ENCODE results near the gene KIF3A. TPM values are rescaled to one million over a fixed set of nuclear protein-coding genes. Genes with fewer than 3 reads are reported as not detected.

Gene KIF3A
- total and polyA plus RNA-seq, 12 donors: 4.1 to 42.0 (median 10.6) TPM

DNA sequence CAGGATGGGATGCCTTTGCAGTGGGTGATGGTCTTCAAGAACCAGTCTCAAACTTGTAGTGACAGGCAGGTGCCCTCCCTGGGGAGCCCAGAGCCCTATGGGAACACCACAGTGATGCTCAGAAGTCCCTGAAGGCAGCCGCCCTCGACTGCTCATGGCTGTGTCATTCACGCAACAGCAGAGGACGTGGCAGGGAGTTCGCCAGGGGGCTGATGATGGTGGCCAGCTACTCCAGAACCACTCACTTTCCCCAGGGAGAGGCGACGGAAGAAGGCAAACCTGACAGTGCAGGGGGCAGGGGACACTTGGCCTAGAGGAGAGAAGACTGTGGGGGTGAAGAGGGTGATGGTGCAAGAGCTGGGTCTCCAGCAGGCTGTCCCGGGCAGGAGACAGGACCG lies 75.3 kb downstream of the KIF3A start:
- Histone ChIP-seq H3K27me3 (peaks cover 2% of the 10 kb centered on the region), H3K27ac (no peak overlapping the region), H3K4me3 (no peak overlapping the region), H3K9me3 (replicated peaks in 1 of 3) (no peaks in the 10 kb centered on the region), H3K36me3 (replicated peaks in 1 of 2) (no peaks in the 10 kb centered on the region), H3K4me1 (replicated peaks in 1 of 2) (no peaks in the 10 kb centered on the region)
- intact Hi-C loops (cut with DNase I): no loop called here
- no peak for DNase-seq
- WGBS, 4 donors: 92 to 95% (median 94%) methylated on average over 9 of the region's 9 CpGs
- TF ChIP-seq, protein P1, sequence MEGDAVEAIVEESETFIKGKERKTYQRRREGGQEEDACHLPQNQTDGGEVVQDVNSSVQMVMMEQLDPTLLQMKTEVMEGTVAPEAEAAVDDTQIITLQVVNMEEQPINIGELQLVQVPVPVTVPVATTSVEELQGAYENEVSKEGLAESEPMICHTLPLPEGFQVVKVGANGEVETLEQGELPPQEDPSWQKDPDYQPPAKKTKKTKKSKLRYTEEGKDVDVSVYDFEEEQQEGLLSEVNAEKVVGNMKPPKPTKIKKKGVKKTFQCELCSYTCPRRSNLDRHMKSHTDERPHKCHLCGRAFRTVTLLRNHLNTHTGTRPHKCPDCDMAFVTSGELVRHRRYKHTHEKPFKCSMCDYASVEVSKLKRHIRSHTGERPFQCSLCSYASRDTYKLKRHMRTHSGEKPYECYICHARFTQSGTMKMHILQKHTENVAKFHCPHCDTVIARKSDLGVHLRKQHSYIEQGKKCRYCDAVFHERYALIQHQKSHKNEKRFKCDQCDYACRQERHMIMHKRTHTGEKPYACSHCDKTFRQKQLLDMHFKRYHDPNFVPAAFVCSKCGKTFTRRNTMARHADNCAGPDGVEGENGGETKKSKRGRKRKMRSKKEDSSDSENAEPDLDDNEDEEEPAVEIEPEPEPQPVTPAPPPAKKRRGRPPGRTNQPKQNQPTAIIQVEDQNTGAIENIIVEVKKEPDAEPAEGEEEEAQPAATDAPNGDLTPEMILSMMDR (IDR thresholded peaks at IDR 0.05): no peak
- TF ChIP-seq POLR2A (IDR thresholded peaks at IDR 0.05): no peak

- Histone ChIP-seq H3K9me3 (replicated peaks in 1 of 3) (no peaks in the 10 kb centered on the region), H3K36me3 (replicated peaks in 1 of 2) (no peaks in the 10 kb centered on the region), H3K27ac (no peak overlapping the region), H3K4me3 (no peak overlapping the region), H3K27me3 (peaks cover 8% of the 10 kb centered on the region), H3K4me1 (replicated peaks in 1 of 2) (peaks cover 2 to 3% of the 10 kb centered on the region in 2 donors)
- 78 to 85% (median 84%) methylated on average over 8 to 12 of the region's 12 CpGs for WGBS, 4 donors
- TF ChIP-seq, protein P1 (IDR thresholded peaks at IDR 0.05): no peak
- no peak for TF ChIP-seq POLR2A (IDR thresholded peaks at IDR 0.05)
- intact Hi-C loops (cut with DNase I): no loop called here
- peak in 1 of 7 donors; percentile 41 for DNase-seq
These were observed 75.9 kb downstream of the KIF3A start for GRCh38 chr5:132661231-132662003.

GRCh38 chr5:132659598-132660493 lies 77.5 kb downstream of the KIF3A start:
- Histone ChIP-seq H3K4me3 (no peak overlapping the region), H3K9me3 (replicated peaks in 1 of 3) (no peaks in the 10 kb centered on the region), H3K27me3 (peaks cover 16% of the 10 kb centered on the region), H3K27ac (no peak overlapping the region), H3K36me3 (replicated peaks in 1 of 2) (no peaks in the 10 kb centered on the region), H3K4me1 (replicated peaks in 1 of 2) (peaks cover 8 to 12% of the 10 kb centered on the region in 2 donors)
- no peak for TF ChIP-seq POLR2A (IDR thresholded peaks at IDR 0.05)
- TF ChIP-seq, protein P1 (IDR thresholded peaks at IDR 0.05): no peak
- peak in 1 of 7 donors; percentile 30 for DNase-seq
- 91 to 93% (median 92%) methylated on average over 18 to 23 of the region's 23 CpGs for WGBS, 4 donors
- intact Hi-C loops (cut with DNase I): no loop called here
